Tibial artery (tissue), 4 donors: ENCODE results near the gene NISCH.

Experiments
- DNase-seq, 2 donors: peaks; one replicate each; pipeline ENCODE4 v3.0.0-alpha.2; 2019
- H3K27ac ChIP-seq, 2 donors: fragments of 200-600 bp; sonication (generic) in 1 of 2; 1 replicate in 1 of 2; 2 replicates in 1 of 2; pipeline ENCODE4 v1.5.1; 2018 to 2019; ENCODE audit warnings: mild to moderate bottlenecking in 1 of 2
- H3K27me3 ChIP-seq, 2 donors: fragments of 200-600 bp; sonication (generic) in 1 of 2; one replicate each; pipeline versions ENCODE4 v1.5.1 to v1.6.0; 2016 to 2019
- H3K36me3 ChIP-seq, 3 donors: fragments of 200-600 bp; sonication (generic) in 2 of 3; one replicate each; pipeline ENCODE4 v1.5.1; 2016 to 2019; ENCODE audit warnings: mild to moderate bottlenecking in 2 of 3
- H3K4me1 ChIP-seq, 4 donors: fragments of 200-600 bp; sonication (generic) in 2 of 4; 1 replicate in 3 of 4; 2 replicates in 1 of 4; pipeline ENCODE4 v1.5.1; 2016 to 2019
- H3K4me3 ChIP-seq, 2 donors: fragments of 200-600 bp; sonication (generic) in 1 of 2; 1 replicate in 1 of 2; 2 replicates in 1 of 2; pipeline ENCODE4 v1.5.1; 2018 to 2019; ENCODE audit warnings: mild to moderate bottlenecking in 2 of 2
- H3K9me3 ChIP-seq, 3 donors: fragments of 200-600 bp; sonication (generic) in 1 of 3; one replicate each; pipeline ENCODE4 v1.5.1; 2016 to 2019
- CTCF ChIP-seq, 2 experiments: fragments of 200-600 bp in 1 of 2; fragments of 450-650 bp in 1 of 2; IDR thresholded peaks; one replicate each; pipeline ENCODE4 v1.5.1; 2017 to 2019; ENCODE audit warnings: antibody characterized with exemption in 2 of 2, mild to moderate bottlenecking in 1 of 2, moderate library complexity in 1 of 2
- intact Hi-C: fragments of 100-400 bp; cut with DNase I; formaldehyde crosslinking; loops from one replicate; pipeline ENCODE4 v1.15.0; 2023; ENCODE audit warnings: low total_unique reads

NISCH gene

GRCh38 chr3:52455283-52456168, at the start of gene NISCH:
NISCH (plus strand) TSS chr3:52455604; CDS start chr3:52455642, 38 bp downstream.
- Histone ChIP-seq H3K4me3 (peak within 1 kb of the TSS; percentile 79 to 83), H3K27ac (peak within 1 kb of the TSS; percentile 91 to 92), H3K27me3 (no peaks in the 10 kb centered on the region), H3K4me1 (peaks cover 0 to 33% (median 27%) of the 10 kb centered on the region in 4 donors), H3K36me3 (peaks cover 14 to 32% (median 21%) of the 10 kb centered on the region in 3 donors), H3K9me3 (no peaks in the 10 kb centered on the region)
- no peak for TF ChIP-seq CTCF (IDR thresholded peaks at IDR 0.05)
- intact Hi-C loops, result loop anchor here (10.0 kb wide), 1 partner anchor 229 kb away; the partner anchor contains the start of genes GNL3 and PBRM1
- DNase-seq, result peak; percentile 88 to 94

- Histone ChIP-seq H3K9me3 (no peaks in the 10 kb centered on the region), H3K4me3 (no peak overlapping the region), H3K27ac (no peak overlapping the region), H3K36me3 (peaks cover 56 to 68% (median 61%) of the 10 kb centered on the region in 3 donors), H3K4me1 (peaks cover 0 to 30% (median 20%) of the 10 kb centered on the region in 4 donors), H3K27me3 (no peaks in the 10 kb centered on the region)
- TF ChIP-seq CTCF (IDR thresholded peaks at IDR 0.05), result no peak
- peak in 1 of 2 donors; percentile 66 for DNase-seq
- intact Hi-C loops, result loop anchor here (5.0 kb wide), 1 partner anchor 114 kb away; no protein-coding TSS in a partner anchor
Observed at GRCh38 chr3:52406231-52406661, 49.2 kb upstream of the NISCH start.

GRCh38 chr3:52406791-52407510, 48.5 kb upstream of the NISCH start:
- H3K4me3 ChIP-seq, result no peak overlapping the region

GRCh38 chr3:52407779-52408178, 47.6 kb upstream of the NISCH start:
- Histone ChIP-seq H3K27ac (no peak overlapping the region), H3K27me3 (no peaks in the 10 kb centered on the region), H3K36me3 (peaks cover 44 to 53% (median 45%) of the 10 kb centered on the region in 3 donors), H3K4me3 (no peak overlapping the region), H3K4me1 (peaks cover 0 to 44% (median 34%) of the 10 kb centered on the region in 4 donors), H3K9me3 (no peaks in the 10 kb centered on the region)
- TF ChIP-seq CTCF (IDR thresholded peaks at IDR 0.05), result no peak
- peak in 1 of 2 donors; percentile 62 for DNase-seq
- intact Hi-C loops, result loop anchor here (5.0 kb wide), 1 partner anchor 115 kb away; no protein-coding TSS in a partner anchor

More at GRCh38 chr3:52406791-52407510, 48.5 kb upstream of the NISCH start:
- Histone ChIP-seq H3K4me1 (peaks cover 0 to 36% (median 26%) of the 10 kb centered on the region in 4 donors), H3K27ac (no peak overlapping the region), H3K36me3 (peaks cover 51 to 61% (median 54%) of the 10 kb centered on the region in 3 donors), H3K9me3 (no peaks in the 10 kb centered on the region), H3K27me3 (no peaks in the 10 kb centered on the region)
- intact Hi-C loops, result loop anchor here (5.0 kb wide), 1 partner anchor 115 kb away; no protein-coding TSS in a partner anchor
- no peak for TF ChIP-seq CTCF (IDR thresholded peaks at IDR 0.05)
- DNase-seq, result peak in 1 of 2 donors; percentile 62

DNA sequence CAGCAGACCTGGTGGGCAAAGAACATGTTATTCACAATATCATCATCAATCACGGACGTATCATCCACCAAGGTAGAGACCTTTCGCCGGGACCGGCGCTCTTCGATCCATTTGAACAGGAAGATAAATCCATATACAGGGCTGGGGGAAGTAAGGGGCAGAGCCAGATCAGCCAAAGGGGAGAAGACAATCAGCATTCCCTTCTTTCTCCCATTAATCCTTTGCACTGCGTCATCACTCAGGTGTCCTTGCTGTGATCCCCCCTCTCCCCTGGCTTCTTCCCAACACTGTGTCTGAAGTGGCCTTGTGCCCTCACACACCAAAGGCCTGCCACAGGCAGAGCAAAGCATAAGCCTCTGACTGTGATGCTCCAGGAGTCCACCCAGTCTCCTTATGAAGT, 46.9 kb upstream of the NISCH start:
- no peak for TF ChIP-seq CTCF (IDR thresholded peaks at IDR 0.05)
- peak overlapping the region in 1 of 2 donors; percentile 100 for H3K27ac ChIP-seq
- intact Hi-C loops, result loop anchor here (5.0 kb wide), 1 partner anchor 116 kb away; no protein-coding TSS in a partner anchor
- DNase-seq, result peak in 1 of 2 donors; percentile 53
- no peaks in the 10 kb centered on the region for H3K9me3 ChIP-seq
- peaks cover 0 to 49% (median 38%) of the 10 kb centered on the region in 4 donors for H3K4me1 ChIP-seq
- H3K4me3 ChIP-seq, result peak overlapping the region; percentile 98 to 100
- no peaks in the 10 kb centered on the region for H3K27me3 ChIP-seq
- peaks cover 37 to 46% (median 38%) of the 10 kb centered on the region in 3 donors for H3K36me3 ChIP-seq
